Smooth muscle cell (in vitro differentiated cells): ENCODE measurements around the gene RASSF8. TPM values are rescaled to one million over a fixed set of nuclear protein-coding genes. Genes with fewer than 3 reads are reported as not detected.

Experiments used
- DNase-seq: peaks from one replicate; lab custom pipeline; 2025; ENCODE audit not compliant: unreplicated experiment; lab: John Stamatoyannopoulos, UW
- H2AFZ ChIP-seq: fragments of 200-600 bp; sonication (generic); 2 replicates; pipeline ENCODE4 v1.6.0; 2016; ENCODE audit warnings: antibody characterized with exemption, low read depth, mild to moderate bottlenecking
- H3F3A ChIP-seq: fragments of 200-600 bp; sonication (generic); 2 replicates; pipeline ENCODE4 v1.6.0; 2017; ENCODE audit warnings: antibody characterized with exemption, low read depth
- H3K27ac ChIP-seq: fragments of 200-600 bp; sonication (generic); 2 replicates; pipeline ENCODE4 v1.5.1; 2016; ENCODE audit warnings: low read depth, mild to moderate bottlenecking
- H3K27me3 ChIP-seq: fragments of 200-600 bp; sonication (generic); 2 replicates; pipeline ENCODE4 v1.6.1; 2016; ENCODE audit warnings: low read depth, mild to moderate bottlenecking
- H3K36me3 ChIP-seq: fragments of 200-600 bp; sonication (generic); 2 replicates; pipeline ENCODE4 v1.5.1; 2016; ENCODE audit warnings: low read depth
- H3K4me1 ChIP-seq: fragments of 200-600 bp; sonication (generic); 2 replicates; pipeline ENCODE4 v1.5.1; 2016; ENCODE audit warnings: low read depth
- H3K4me2 ChIP-seq: fragments of 200-600 bp; sonication (generic); 2 replicates; pipeline ENCODE4 v1.6.0; 2016; ENCODE audit warnings: mild to moderate bottlenecking
- H3K4me3 ChIP-seq: fragments of 200-600 bp; sonication (generic); 2 replicates; pipeline ENCODE4 v1.5.1; 2016; ENCODE audit warnings: mild to moderate bottlenecking
- H3K79me2 ChIP-seq: fragments of 200-600 bp; sonication (generic); 2 replicates; pipeline ENCODE4 v1.6.0; 2016; ENCODE audit warnings: low read depth, mild to moderate bottlenecking
- H3K9ac ChIP-seq: fragments of 200-600 bp; sonication (generic); 2 replicates; pipeline ENCODE4 v1.6.0; 2016; ENCODE audit warnings: low read depth
- H3K9me3 ChIP-seq: fragments of 200-600 bp; sonication (generic); replicated peaks from 2 replicates; pipeline ENCODE4 v1.5.1; 2016; ENCODE audit warnings: low read depth
- H4K20me1 ChIP-seq: fragments of 200-600 bp; sonication (generic); 2 replicates; pipeline ENCODE4 v1.6.0; 2016; ENCODE audit warnings: low read depth
- CTCF ChIP-seq: fragments of 200-600 bp; sonication (generic); IDR thresholded peaks from 2 replicates; pipeline ENCODE4 v1.5.1; 2017; ENCODE audit warnings: borderline replicate concordance, mild to moderate bottlenecking, antibody characterized with exemption; ENCODE audit not compliant: insufficient read depth, poor library complexity, severe bottlenecking
- WGBS: methylation state at CpG from one replicate; pipeline ENCODE4 v1.1.7; 2016; ENCODE audit warnings: low lambda C conversion rate; 5-methylcytosine and 5-hydroxymethylcytosine counted together
- polyA plus RNA-seq: library from polyadenylated mRNA; unstranded; fragments of >200 nt; fragmentation: Nextera tagmentation; extraction: Ambion mirVana; gene quantifications from 2 replicates; pipeline ENCODE4 v1.2.1, GENCODE V29; 2016
- total RNA-seq: library from RNA; depleted of rRNA; stranded (reverse); fragments of >200 nt; gene quantifications from 2 replicates; pipeline ENCODE4 v1.2.3, GENCODE V29; 2014

RASSF8 gene
- total and polyA plus RNA-seq, 2 experiments from 2014 or later = 9.8 to 29.8 TPM

GRCh38 chr12:26121323-26122060, 163.0 kb downstream of the RASSF8 start:
- Histone ChIP-seq H3K4me1 (peaks cover 2% of the 10 kb centered on the region), H3K4me3 (peak overlapping the region; percentile 83), H3K36me3 (no peaks in the 10 kb centered on the region), H2AFZ (peak overlapping the region; percentile 61), H4K20me1 (no peaks in the 10 kb centered on the region), H3F3A (peaks cover 10% of the 10 kb centered on the region), H3K9me3 (no peaks in the 10 kb centered on the region), H3K27me3 (peaks cover 3% of the 10 kb centered on the region), H3K27ac (no peak overlapping the region), H3K79me2 (no peaks in the 10 kb centered on the region), H3K4me2 (peak overlapping the region; percentile 93), H3K9ac (peak overlapping the region; percentile 55)
- TF ChIP-seq CTCF = no peak
- 27% methylated on average over 15 of the region's 15 CpGs for WGBS
- DNase-seq = no peak

DNA sequence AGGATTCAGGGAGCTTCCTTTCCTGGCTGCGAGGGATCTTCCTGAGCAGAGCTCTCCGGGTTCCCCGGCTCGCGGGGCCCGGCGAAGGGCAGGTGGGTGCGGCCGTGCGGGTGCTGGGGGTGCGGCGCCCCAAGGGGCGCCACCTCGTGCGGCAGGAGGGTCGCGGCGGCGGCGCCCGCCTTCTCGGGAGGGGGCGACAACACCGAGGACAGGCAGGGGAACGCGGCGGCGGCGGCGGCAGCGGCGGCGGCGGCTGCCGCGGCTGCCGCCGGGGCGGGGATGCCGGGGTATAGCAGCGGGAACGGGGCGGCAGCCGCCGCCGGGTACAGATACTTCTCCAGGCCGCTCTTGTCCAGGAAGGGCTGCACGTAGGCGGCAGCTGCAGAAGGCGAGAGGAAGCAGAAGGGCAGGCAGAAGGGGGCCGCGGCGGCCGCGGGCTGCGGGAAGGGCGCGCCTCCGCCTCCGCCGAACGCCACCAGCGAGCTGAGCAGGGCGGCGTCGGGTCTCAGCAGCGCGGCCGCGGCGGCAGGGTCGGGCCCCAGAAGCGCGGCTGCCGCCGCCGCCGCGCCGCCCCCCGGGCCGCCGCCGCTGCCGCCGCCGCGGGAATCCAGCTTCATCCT, 163.7 kb downstream of the RASSF8 start:
- Histone ChIP-seq H3K9me3 (no peaks in the 10 kb centered on the region), H3F3A (peaks cover 10% of the 10 kb centered on the region), H2AFZ (peak overlapping the region; percentile 61), H4K20me1 (no peaks in the 10 kb centered on the region), H3K9ac (peak overlapping the region; percentile 76), H3K4me3 (peak overlapping the region; percentile 83), H3K4me2 (peak overlapping the region; percentile 93), H3K27ac (peak overlapping the region; percentile 90), H3K27me3 (peaks cover 5% of the 10 kb centered on the region), H3K79me2 (no peaks in the 10 kb centered on the region), H3K36me3 (no peaks in the 10 kb centered on the region), H3K4me1 (peaks cover 6% of the 10 kb centered on the region)
- 3% methylated on average over 44 of the region's 88 CpGs for WGBS
- DNase-seq = no peak
- TF ChIP-seq CTCF = no peak

- Histone ChIP-seq H3K27me3 (peaks cover 12% of the 10 kb centered on the region), H3F3A (peaks cover 10% of the 10 kb centered on the region), H3K4me1 (peaks cover 6% of the 10 kb centered on the region), H2AFZ (peak overlapping the region; percentile 28), H3K79me2 (no peaks in the 10 kb centered on the region), H4K20me1 (no peaks in the 10 kb centered on the region), H3K9ac (peak overlapping the region; percentile 76), H3K4me2 (peak overlapping the region; percentile 93), H3K9me3 (no peaks in the 10 kb centered on the region), H3K27ac (peak overlapping the region; percentile 90), H3K36me3 (no peaks in the 10 kb centered on the region), H3K4me3 (peak overlapping the region; percentile 83)
- peak; percentile 31 for TF ChIP-seq CTCF
- DNase-seq = peak; percentile 41
- WGBS = 2% methylated on average over 69 of the region's 69 CpGs
Observed at GRCh38 chr12:26122681-26123481, 164.4 kb downstream of the RASSF8 start.
